GM10266 (cell line): ENCODE results near the gene SOS1.

Source experiments
- DNase-seq: peaks from one replicate; pipeline ENCODE4 v3.0.0; 2012; ENCODE audit errors: extremely low spot score
- TF ChIP-seq, protein P1 (sequence below): IDR thresholded peaks from 2 replicates; pipeline ENCODE4 v1.5.1; 2012; ENCODE audit warnings: mild to moderate bottlenecking, low read depth; ENCODE audit not compliant: control insufficient read depth, insufficient read depth; ENCODE audit errors: missing control alignments

The SOS1 gene

DNA sequence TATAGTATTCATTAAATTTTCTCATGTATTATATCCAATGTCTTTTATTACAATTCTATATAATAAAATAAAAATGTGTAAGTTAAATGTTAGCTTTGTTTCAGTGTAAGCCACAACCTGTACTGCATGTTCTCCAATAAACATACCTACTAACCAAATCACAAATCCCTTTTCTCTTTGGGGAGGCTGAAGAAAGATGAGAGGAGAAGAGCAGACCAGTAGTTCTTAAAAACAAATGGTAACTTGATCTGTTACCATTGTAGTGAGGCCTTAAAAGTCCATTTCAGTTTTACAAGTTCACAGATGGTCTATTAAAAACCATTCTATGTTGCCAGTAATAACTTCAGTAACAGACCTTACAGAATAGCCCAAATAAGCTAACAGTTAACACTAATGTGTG is 100.5 kb downstream of the SOS1 start:
- TF ChIP-seq, protein P1, sequence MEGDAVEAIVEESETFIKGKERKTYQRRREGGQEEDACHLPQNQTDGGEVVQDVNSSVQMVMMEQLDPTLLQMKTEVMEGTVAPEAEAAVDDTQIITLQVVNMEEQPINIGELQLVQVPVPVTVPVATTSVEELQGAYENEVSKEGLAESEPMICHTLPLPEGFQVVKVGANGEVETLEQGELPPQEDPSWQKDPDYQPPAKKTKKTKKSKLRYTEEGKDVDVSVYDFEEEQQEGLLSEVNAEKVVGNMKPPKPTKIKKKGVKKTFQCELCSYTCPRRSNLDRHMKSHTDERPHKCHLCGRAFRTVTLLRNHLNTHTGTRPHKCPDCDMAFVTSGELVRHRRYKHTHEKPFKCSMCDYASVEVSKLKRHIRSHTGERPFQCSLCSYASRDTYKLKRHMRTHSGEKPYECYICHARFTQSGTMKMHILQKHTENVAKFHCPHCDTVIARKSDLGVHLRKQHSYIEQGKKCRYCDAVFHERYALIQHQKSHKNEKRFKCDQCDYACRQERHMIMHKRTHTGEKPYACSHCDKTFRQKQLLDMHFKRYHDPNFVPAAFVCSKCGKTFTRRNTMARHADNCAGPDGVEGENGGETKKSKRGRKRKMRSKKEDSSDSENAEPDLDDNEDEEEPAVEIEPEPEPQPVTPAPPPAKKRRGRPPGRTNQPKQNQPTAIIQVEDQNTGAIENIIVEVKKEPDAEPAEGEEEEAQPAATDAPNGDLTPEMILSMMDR = no peak
- no peak for DNase-seq

DNA sequence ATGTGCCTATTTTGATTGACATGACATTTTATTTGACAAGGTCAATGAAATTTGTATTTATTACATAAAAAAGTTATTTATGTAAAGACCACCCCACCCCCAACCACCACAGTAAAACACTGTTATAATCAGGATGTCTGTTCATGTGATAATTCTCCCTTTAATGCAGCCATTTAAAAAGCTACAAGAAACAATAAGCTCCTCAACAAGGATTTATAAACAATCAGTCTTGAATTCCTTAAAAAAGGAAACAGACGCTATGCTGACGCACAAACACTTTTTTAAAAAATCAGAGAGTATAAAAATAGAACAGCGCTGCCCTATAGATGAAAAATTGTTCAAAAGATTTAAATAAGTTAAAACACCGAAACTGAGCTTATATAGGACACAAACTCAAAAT is 102.2 kb downstream of the SOS1 start:
- no peak for DNase-seq

DNA sequence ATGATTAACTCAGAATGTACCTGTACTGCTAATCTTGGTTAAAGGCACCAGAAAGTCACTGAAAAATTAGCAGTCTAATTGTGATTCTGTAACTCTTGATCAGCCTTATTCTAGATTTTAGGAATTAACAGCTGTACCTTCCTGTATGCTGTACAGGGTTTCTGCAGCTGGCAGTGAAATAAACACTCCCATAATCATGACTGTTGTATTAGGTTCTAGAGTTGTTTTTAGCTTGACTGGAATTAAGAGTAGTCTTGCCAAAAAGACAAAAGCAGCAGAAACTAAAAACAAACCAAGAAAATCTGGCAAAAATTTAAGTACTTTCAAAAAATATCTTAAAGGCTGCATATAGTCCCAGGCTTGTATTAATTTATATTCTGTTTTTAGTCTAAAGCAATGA is 103.5 kb downstream of the SOS1 start:
- no peak for DNase-seq
- TF ChIP-seq, protein P1 = no peak

More for the DNA sequence above, 102.2 kb downstream of the SOS1 start:
- TF ChIP-seq, protein P1 = no peak

DNA sequence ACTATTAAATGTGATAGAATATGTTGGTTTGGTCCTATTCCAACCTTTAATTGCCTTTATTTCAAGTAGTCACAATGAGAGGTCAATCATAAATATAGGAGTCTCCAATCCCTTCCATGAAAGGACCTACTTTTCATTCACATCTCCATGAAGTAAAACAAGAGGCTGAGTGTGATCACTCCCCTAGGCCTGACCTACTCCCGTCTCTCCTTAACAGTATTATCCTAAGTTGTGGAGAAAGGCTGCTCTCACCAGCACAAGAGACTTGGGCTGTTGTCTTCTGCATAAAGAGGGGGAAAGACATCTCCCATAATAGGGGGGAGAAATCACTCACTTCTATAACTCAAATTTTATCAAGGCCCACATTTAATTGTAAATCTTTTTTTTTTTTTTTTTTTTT is 105.4 kb downstream of the SOS1 start:
- no peak for DNase-seq
- TF ChIP-seq, protein P1 = no peak

DNA sequence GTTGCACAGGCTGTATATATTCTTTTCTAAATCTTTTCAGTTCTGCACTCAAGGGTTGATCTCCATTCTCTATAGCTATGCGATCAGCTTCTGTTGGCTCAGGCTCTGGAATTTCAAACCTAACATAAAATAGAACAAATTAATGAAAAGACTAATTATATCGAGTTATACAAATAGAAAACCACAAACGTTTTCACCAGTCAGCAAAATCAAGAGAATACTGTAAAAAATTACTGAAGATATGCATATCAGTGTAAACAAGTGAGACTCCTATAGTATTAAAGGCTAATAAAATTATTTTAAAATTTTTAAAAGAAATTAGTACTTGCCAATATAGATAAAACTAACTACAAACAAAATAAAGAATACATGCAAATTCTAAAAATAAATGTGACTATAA is 107.0 kb downstream of the SOS1 start:
- TF ChIP-seq, protein P1 = no peak

DNA sequence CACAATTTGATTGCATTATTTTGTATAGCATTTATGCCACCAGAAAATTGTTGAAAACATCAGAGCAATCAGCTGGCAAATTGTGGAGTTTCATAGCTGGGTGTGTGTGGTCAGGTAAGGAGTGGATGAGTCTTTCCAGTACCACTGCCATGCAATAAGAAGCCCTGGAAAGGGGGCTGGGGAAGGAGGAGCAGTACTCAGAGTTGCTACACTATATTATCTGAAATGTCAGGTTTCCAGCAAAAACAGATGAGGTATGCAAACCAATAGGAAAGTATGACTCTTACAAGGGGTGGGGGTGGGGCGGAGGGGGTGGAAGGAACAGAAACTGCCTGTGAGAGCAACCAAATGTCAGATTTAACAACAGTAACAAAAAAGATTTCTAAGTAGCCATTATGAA is 112.2 kb downstream of the SOS1 start:
- no peak for DNase-seq
- TF ChIP-seq, protein P1 = no peak

More for the DNA sequence above, 107.0 kb downstream of the SOS1 start:
- no peak for DNase-seq

DNA sequence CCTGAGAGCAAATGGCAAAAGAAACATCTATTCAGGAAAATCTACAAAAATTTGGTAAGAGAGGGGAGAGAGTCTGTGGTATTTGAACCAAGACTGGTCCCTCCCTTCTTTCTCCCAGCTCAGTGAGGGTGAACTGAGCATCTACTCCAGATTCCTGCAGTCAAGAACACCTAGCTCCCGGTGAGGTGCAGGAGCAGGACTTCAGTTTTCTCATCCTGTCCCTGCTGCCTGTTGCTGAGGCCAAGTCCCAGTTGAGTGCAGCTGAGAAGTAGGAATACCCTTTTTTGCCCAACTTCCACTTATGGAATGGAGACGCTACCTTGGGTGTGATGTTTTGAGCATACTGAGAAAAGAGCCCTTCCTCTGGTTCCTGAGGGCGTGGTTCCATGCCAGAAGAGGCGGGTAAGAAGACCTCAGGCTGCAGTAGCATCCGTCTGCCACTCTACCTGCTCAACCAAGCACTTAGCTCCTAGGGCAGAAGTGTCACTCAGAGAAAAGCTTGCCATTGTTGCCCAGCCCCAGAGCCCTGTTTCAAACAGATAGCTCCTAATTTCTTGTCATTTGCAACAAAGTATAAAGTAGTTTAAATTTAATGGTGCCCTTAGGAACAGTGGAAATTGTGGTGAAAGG is 112.9 kb downstream of the SOS1 start:
- DNase-seq = no peak
- TF ChIP-seq, protein P1 = no peak
